Neural progenitor cell (in vitro differentiated cells): ENCODE results near the gene EBF4. TPM values are rescaled to one million over a fixed set of nuclear protein-coding genes. Genes with fewer than 3 reads are reported as not detected.

ENCODE experiments used
- DNase-seq: peaks from one replicate; pipeline ENCODE4 v3.0.0-alpha.2; 2016; ENCODE audit warnings: low spot score
- H2AFZ ChIP-seq: fragments of 200-600 bp; sonication (generic); replicated peaks from 2 replicates; pipeline ENCODE4 v1.6.1; 2016; ENCODE audit warnings: antibody characterized with exemption
- H3F3A ChIP-seq: fragments of 200-600 bp; sonication (generic); 2 replicates; pipeline ENCODE4 v1.6.1; 2016; ENCODE audit warnings: antibody characterized with exemption, low read depth
- H3K27ac ChIP-seq: fragments of 200-600 bp; sonication (generic); 2 replicates; pipeline ENCODE4 v1.5.1; 2016; ENCODE audit warnings: mild to moderate bottlenecking
- H3K27me3 ChIP-seq: fragments of 200-600 bp; sonication (generic); 2 replicates; pipeline ENCODE4 v1.6.1; 2016; ENCODE audit warnings: mild to moderate bottlenecking, moderate library complexity
- H3K36me3 ChIP-seq: fragments of 200-600 bp; sonication (generic); 2 replicates; pipeline ENCODE4 v1.5.1; 2016
- H3K4me1 ChIP-seq: fragments of 200-600 bp; sonication (generic); 2 replicates; pipeline ENCODE4 v1.6.1; 2016; ENCODE audit warnings: mixed run types
- H3K4me2 ChIP-seq: fragments of 200-600 bp; sonication (generic); 2 replicates; pipeline ENCODE4 v1.6.1; 2016
- H3K4me3 ChIP-seq: fragments of 200-600 bp; sonication (generic); 2 replicates; pipeline ENCODE4 v1.5.1; 2016
- H3K79me2 ChIP-seq: fragments of 200-600 bp; sonication (generic); 2 replicates; pipeline ENCODE4 v1.6.1; 2016; ENCODE audit warnings: low read depth
- H3K9ac ChIP-seq: fragments of 200-600 bp; sonication (generic); 2 replicates; pipeline ENCODE4 v1.6.1; 2016
- H3K9me3 ChIP-seq: fragments of 200-600 bp; sonication (generic); 2 replicates; pipeline ENCODE4 v1.5.1; 2016; ENCODE audit warnings: low read depth
- H4K20me1 ChIP-seq: fragments of 200-600 bp; sonication (generic); 2 replicates; pipeline ENCODE4 v1.6.1; 2016; ENCODE audit warnings: low read depth
- H3K27ac Mint-ChIP-seq: 3 replicates; pipeline ENCODE4 v1.8.0; 2021; ENCODE audit warnings: mixed read lengths
- H3K27me3 Mint-ChIP-seq: 2 replicates; pipeline ENCODE4 v1.8.0; 2022; ENCODE audit warnings: low read depth, mild to moderate bottlenecking, inconsistent platforms, moderate library complexity, mixed read lengths; ENCODE audit not compliant: insufficient read depth
- H3K36me3 Mint-ChIP-seq: 3 replicates; pipeline ENCODE4 v1.8.0; 2021; ENCODE audit warnings: mixed read lengths
- H3K4me1 Mint-ChIP-seq: 3 replicates; pipeline ENCODE4 v1.8.0; 2021; ENCODE audit warnings: mixed read lengths
- H3K4me3 Mint-ChIP-seq: 3 replicates; pipeline ENCODE4 v1.8.0; 2021; ENCODE audit warnings: mild to moderate bottlenecking, moderate library complexity, mixed read lengths
- H3K9me3 Mint-ChIP-seq: 3 replicates; pipeline ENCODE4 v1.8.0; 2020; ENCODE audit warnings: mixed read lengths
- EZH2 ChIP-seq: fragments of 200-600 bp; sonication (generic); IDR thresholded peaks from 2 replicates; pipeline ENCODE4 v1.6.1; 2017; ENCODE audit warnings: antibody characterized with exemption, mild to moderate bottlenecking, moderate library complexity
- EZH2phosphoT487 ChIP-seq: fragments of 200-600 bp; sonication (generic); IDR thresholded peaks from 2 replicates; pipeline ENCODE4 v1.6.1; 2017; ENCODE audit warnings: antibody characterized with exemption
- total RNA-seq: library from RNA; depleted of rRNA; stranded (reverse); fragments of >200 nt; gene quantifications from 2 replicates; pipeline ENCODE4 v1.2.3, GENCODE V29; 2015; ENCODE audit warnings: low replicate concordance
- TF ChIP-seq, protein P1 (sequence below): fragments of 200-600 bp; sonication (generic); IDR thresholded peaks from 2 replicates; pipeline ENCODE4 v1.5.1; 2017; ENCODE audit warnings: antibody characterized with exemption, mild to moderate bottlenecking

EBF4 gene
- total RNA-seq, 1 donor from 2014 or later: 1.9 TPM

DNA sequence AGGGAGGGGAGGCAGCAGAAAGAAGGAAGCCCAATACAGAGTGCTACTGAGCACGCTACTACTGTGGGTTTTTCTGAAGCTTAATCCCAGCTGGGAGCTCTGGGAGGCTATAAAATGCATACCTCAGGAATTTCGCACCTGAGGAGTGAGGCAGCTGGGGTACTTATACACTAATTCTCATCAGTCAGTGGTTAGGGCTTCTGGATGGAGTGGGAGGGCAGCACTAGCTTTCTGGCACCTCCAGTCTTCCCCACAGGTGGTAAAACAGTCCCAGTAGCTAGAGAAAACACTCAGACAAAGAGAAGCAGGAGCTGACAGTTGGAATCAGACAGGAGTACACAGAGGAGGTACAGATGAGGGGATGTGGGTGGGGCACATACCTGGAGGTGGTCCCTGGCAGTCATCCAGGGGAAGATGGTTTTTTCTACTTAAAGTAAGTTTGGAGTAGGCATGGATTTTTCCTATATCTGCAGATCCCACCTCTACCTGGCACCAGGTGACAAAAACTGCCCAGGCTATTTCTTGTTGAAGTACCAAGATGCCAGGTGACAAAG lies 70.1 kb downstream of the EBF4 start:
- Mint-ChIP-seq H3K36me3 (no peaks in the 10 kb centered on the region), H3K4me3 (no peak overlapping the region), H3K27ac (no peak overlapping the region), H3K27me3 (peaks cover 3% of the 10 kb centered on the region), H3K4me1 (peaks cover 12% of the 10 kb centered on the region), H3K9me3 (no peaks in the 10 kb centered on the region)
- Histone ChIP-seq H3K36me3 (no peaks in the 10 kb centered on the region), H2AFZ (no peak overlapping the region), H3K9me3 (no peaks in the 10 kb centered on the region), H3K4me2 (no peak overlapping the region), H3K4me1 (peaks cover 17% of the 10 kb centered on the region), H3F3A (no peaks in the 10 kb centered on the region), H3K4me3 (no peak overlapping the region), H4K20me1 (no peaks in the 10 kb centered on the region), H3K27ac (no peak overlapping the region), H3K27me3 (no peaks in the 10 kb centered on the region), H3K79me2 (no peaks in the 10 kb centered on the region), H3K9ac (no peak overlapping the region)
- DNase-seq: no peak
- TF ChIP-seq EZH2phosphoT487 (no peak), EZH2 (no peak)
- TF ChIP-seq, protein P1, sequence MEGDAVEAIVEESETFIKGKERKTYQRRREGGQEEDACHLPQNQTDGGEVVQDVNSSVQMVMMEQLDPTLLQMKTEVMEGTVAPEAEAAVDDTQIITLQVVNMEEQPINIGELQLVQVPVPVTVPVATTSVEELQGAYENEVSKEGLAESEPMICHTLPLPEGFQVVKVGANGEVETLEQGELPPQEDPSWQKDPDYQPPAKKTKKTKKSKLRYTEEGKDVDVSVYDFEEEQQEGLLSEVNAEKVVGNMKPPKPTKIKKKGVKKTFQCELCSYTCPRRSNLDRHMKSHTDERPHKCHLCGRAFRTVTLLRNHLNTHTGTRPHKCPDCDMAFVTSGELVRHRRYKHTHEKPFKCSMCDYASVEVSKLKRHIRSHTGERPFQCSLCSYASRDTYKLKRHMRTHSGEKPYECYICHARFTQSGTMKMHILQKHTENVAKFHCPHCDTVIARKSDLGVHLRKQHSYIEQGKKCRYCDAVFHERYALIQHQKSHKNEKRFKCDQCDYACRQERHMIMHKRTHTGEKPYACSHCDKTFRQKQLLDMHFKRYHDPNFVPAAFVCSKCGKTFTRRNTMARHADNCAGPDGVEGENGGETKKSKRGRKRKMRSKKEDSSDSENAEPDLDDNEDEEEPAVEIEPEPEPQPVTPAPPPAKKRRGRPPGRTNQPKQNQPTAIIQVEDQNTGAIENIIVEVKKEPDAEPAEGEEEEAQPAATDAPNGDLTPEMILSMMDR: no peak

DNA sequence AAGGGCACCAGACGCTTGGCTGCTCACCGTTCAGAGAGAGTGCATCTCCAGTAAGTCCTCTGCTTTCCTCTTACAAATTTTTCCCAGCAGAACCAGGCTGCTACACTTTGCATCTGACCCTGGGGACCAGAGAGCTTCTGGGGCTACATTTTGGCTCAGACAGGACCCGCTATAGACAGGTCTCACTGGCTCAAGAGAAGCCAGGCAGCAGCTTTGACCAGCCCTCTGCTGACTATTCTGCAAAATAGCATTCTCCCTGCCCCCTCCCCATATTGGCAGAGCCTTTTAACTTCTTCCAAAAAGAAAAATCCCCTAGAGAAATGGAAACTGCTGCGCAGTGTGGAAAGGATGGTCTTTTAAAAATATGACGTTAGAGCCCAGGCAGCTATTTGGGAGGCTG lies 70.6 kb downstream of the EBF4 start:
- Mint-ChIP-seq H3K9me3 (no peaks in the 10 kb centered on the region), H3K27me3 (peaks cover 3% of the 10 kb centered on the region), H3K4me1 (peaks cover 9% of the 10 kb centered on the region), H3K36me3 (no peaks in the 10 kb centered on the region), H3K4me3 (no peak overlapping the region), H3K27ac (no peak overlapping the region)
- H3K36me3 ChIP-seq: no peaks in the 10 kb centered on the region
- H4K20me1 ChIP-seq: no peaks in the 10 kb centered on the region
- no peak for DNase-seq
- no peak overlapping the region for H2AFZ ChIP-seq
- TF ChIP-seq EZH2: no peak
- no peak for TF ChIP-seq EZH2phosphoT487
- TF ChIP-seq, protein P1: peak; percentile 14
- no peak overlapping the region for H3K9ac ChIP-seq
- H3K4me2 ChIP-seq: no peak overlapping the region
- H3K79me2 ChIP-seq: no peaks in the 10 kb centered on the region
- no peak overlapping the region for H3K27ac ChIP-seq
- H3K4me1 ChIP-seq: peaks cover 17% of the 10 kb centered on the region
- no peaks in the 10 kb centered on the region for H3K27me3 ChIP-seq
- H3K9me3 ChIP-seq: no peaks in the 10 kb centered on the region
- H3F3A ChIP-seq: no peaks in the 10 kb centered on the region
- H3K4me3 ChIP-seq: no peak overlapping the region

DNA sequence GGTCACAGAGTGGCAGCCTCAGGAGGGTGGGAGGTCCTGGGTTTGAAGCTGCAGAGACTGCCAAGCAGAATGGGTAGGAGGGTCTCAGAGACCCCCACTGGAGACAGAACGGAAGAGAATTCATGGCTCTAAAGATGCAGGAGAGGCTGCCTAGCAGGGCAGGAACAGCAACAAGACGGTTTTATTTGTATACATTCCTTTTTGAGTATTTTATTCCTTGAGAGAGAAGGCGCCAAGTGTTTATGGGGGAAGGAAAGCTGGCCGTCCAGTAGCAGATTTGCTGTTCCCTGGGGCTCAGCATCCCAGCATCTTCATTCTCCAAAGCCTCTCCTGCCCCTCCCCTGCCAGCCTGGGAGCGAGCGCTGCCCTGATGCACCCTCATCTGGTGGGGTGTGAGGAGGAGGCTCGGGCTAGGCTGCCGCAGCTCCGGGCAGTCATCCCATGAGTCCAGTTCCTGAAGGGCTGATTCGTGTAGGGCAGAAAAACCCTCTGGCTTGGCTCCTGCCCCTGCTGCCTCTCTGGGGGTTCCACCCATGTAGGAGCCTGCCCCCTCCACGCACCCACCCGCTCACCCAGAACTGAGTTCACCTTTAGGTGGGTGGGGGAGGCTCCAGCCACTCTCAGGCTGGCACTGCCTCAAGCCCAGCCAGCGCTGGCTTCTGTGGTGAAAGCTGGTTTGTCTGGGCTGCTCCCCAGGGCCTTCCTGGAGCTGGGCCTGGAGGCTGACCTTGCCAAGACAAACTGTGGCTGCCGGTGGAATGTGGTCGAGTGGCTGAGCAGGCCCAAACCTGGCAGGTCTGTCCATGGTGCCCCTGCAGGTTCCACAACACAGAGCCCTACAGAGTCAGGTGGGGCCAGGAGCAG lies 75.4 kb downstream of the EBF4 start:
- H3K9me3 Mint-ChIP-seq: no peaks in the 10 kb centered on the region
- no peaks in the 10 kb centered on the region for H4K20me1 ChIP-seq
- H3K9ac ChIP-seq: no peak overlapping the region
- no peak overlapping the region for H3K4me3 ChIP-seq
- DNase-seq: no peak
- no peak overlapping the region for H3K27ac ChIP-seq
- no peak overlapping the region for H3K4me3 Mint-ChIP-seq
- H3K79me2 ChIP-seq: no peaks in the 10 kb centered on the region
- no peaks in the 10 kb centered on the region for H3K4me1 Mint-ChIP-seq
- no peaks in the 10 kb centered on the region for H3F3A ChIP-seq
- peaks cover 2% of the 10 kb centered on the region for H3K27me3 Mint-ChIP-seq
- H3K27me3 ChIP-seq: no peaks in the 10 kb centered on the region
- TF ChIP-seq, protein P1: no peak
- TF ChIP-seq EZH2phosphoT487 (no peak), EZH2 (no peak)
- peaks cover under 1% of the 10 kb centered on the region for H3K4me1 ChIP-seq
- no peaks in the 10 kb centered on the region for H3K36me3 ChIP-seq
- no peak overlapping the region for H3K27ac Mint-ChIP-seq
- no peak overlapping the region for H2AFZ ChIP-seq
- H3K9me3 ChIP-seq: no peaks in the 10 kb centered on the region
- no peaks in the 10 kb centered on the region for H3K36me3 Mint-ChIP-seq
- H3K4me2 ChIP-seq: no peak overlapping the region
